Liver (tissue), 3 donors: ENCODE data around the gene GPR4.

Experiments
- EGR1 ChIP-seq, 2 donors: IDR thresholded peaks; 2 replicates each; pipeline ENCODE4 v1.6.1; 2016 to 2018; ENCODE audit warnings: antibody characterized with exemption in 2 of 2, low read depth in 2 of 2
- FOXA1 ChIP-seq: IDR thresholded peaks from 2 replicates; pipeline ENCODE4 v1.6.1; 2016; ENCODE audit warnings: antibody characterized with exemption
- RAD21 ChIP-seq, 2 donors: IDR thresholded peaks; 2 replicates each; pipeline ENCODE4 v1.6.1; 2016; ENCODE audit warnings: antibody characterized with exemption in 2 of 2, mild to moderate bottlenecking in 2 of 2
- TAF1 ChIP-seq: conservative IDR thresholded peaks from 2 replicates; pipeline ENCODE4 v1.6.1; 2016; ENCODE audit warnings: antibody characterized with exemption, mild to moderate bottlenecking
- TF ChIP-seq, protein P1 (sequence below): fragments of 150-350 bp; IDR thresholded peaks from 2 replicates; pipeline ENCODE4 v1.5.1; 2017; ENCODE audit warnings: improper control_type of control experiment, low read depth, low read length; ENCODE audit not compliant: missing input control
- TF ChIP-seq, protein P2 (sequence below): IDR thresholded peaks from 2 replicates; pipeline ENCODE4 v1.6.1; 2016; ENCODE audit warnings: antibody characterized with exemption
- donor health status: healthy.
- donor health status: healthy.

DNA sequence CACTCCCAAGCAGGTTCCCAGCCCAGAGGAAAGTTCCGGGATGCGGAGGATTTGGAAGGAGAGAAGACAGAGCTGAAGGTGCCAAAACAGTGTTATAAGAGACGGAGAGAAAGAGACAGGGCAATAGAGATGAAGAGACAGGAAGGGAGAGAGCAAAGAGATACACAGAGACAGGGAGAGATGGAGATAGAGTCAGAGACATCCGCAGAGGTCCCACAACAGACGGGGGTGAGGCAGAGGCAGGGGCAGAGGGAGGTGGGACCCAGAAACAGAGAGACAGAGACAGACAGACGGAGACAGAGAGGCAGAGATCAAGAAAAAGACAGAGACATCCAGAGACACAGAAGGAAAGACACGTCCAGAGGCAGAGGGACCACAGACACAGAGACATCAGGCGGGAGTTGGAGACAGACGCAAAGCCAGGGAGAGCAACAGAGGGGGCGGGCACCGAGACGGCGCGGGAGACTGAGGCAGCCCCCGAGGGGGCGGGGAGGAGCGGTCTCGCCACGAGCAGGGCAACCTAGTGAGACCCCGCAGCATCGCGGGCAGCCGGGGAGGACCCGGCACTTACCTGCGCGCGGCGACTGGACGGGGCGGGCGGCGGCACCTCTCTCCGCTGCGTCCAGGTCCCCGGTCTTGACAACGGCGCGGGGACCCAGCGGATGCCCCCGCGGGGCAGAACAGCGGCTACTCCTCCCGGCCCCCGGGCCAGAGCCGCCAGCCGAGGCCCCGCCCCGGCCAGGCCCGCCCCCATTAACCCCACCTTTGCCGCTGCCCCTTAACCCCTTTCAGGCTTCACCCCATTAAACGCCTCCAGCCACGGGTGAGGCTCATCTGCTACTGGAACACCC is at the start of gene GPR4:
- TF ChIP-seq, protein P1, sequence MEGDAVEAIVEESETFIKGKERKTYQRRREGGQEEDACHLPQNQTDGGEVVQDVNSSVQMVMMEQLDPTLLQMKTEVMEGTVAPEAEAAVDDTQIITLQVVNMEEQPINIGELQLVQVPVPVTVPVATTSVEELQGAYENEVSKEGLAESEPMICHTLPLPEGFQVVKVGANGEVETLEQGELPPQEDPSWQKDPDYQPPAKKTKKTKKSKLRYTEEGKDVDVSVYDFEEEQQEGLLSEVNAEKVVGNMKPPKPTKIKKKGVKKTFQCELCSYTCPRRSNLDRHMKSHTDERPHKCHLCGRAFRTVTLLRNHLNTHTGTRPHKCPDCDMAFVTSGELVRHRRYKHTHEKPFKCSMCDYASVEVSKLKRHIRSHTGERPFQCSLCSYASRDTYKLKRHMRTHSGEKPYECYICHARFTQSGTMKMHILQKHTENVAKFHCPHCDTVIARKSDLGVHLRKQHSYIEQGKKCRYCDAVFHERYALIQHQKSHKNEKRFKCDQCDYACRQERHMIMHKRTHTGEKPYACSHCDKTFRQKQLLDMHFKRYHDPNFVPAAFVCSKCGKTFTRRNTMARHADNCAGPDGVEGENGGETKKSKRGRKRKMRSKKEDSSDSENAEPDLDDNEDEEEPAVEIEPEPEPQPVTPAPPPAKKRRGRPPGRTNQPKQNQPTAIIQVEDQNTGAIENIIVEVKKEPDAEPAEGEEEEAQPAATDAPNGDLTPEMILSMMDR: no peak
- TF ChIP-seq TAF1 (no peak), FOXA1 (no peak), EGR1 (IDR thresholded peaks at IDR 0.05; ENCODE audit: low read depth in 2 of 2) (no peak), RAD21 (IDR thresholded peaks at IDR 0.05) (no peak)
- TF ChIP-seq, protein P2, sequence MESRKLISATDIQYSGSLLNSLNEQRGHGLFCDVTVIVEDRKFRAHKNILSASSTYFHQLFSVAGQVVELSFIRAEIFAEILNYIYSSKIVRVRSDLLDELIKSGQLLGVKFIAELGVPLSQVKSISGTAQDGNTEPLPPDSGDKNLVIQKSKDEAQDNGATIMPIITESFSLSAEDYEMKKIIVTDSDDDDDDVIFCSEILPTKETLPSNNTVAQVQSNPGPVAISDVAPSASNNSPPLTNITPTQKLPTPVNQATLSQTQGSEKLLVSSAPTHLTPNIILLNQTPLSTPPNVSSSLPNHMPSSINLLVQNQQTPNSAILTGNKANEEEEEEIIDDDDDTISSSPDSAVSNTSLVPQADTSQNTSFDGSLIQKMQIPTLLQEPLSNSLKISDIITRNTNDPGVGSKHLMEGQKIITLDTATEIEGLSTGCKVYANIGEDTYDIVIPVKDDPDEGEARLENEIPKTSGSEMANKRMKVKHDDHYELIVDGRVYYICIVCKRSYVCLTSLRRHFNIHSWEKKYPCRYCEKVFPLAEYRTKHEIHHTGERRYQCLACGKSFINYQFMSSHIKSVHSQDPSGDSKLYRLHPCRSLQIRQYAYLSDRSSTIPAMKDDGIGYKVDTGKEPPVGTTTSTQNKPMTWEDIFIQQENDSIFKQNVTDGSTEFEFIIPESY: no peak
